BLaER1 treated with 17β-estradiol and CSF1 and Interleukin-3, amounts not matched to agents 10 nM and 100 nM (cell line): ENCODE data around the gene PRM3.
"Not testable (repeated sequence)": the region's sequence is repeated elsewhere in the genome, so short reads cannot be mapped to it uniquely, and the experiment has no call there.

Experiments
- H3K27ac ChIP-seq, 11 experiments: shearing (Covaris generic); formaldehyde crosslinking; 2 replicates each; pipeline ENCODE4 v1.8.1; 2022
- H3K27me3 ChIP-seq, 11 experiments: shearing (Covaris generic); formaldehyde crosslinking; 2 replicates each; pipeline ENCODE4 v1.8.1; 2022
- H3K36me3 ChIP-seq, 11 experiments: shearing (Covaris generic); formaldehyde crosslinking; 2 replicates each; pipeline ENCODE4 v1.8.1; 2022
- H3K4me1 ChIP-seq, 10 experiments: shearing (Covaris generic); formaldehyde crosslinking; 2 replicates each; pipeline ENCODE4 v1.8.1; 2022
- H3K4me2 ChIP-seq, 11 experiments: shearing (Covaris generic); formaldehyde crosslinking; 2 replicates each; pipeline ENCODE4 v1.8.1; 2022
- H3K4me3 ChIP-seq, 10 experiments: shearing (Covaris generic); formaldehyde crosslinking; 2 replicates each; pipeline ENCODE4 v1.8.1; 2022
- H3K9ac ChIP-seq, 11 experiments: shearing (Covaris generic); formaldehyde crosslinking; 2 replicates each; pipeline ENCODE4 v1.8.1; 2022
- H3K9me3 ChIP-seq, 11 experiments: shearing (Covaris generic); formaldehyde crosslinking; replicated peaks in 1 of 11; 2 replicates each; pipeline ENCODE4 v1.8.1; 2022
- H4K20me1 ChIP-seq, 11 experiments: shearing (Covaris generic); formaldehyde crosslinking; 2 replicates each; pipeline ENCODE4 v1.8.1; 2022
- Cebpa-rat ChIP-seq, 11 experiments: shearing (Covaris generic); IDR thresholded peaks; 2 replicates each; pipeline ENCODE4 v1.8.1; 2022

The PRM3 gene

DNA sequence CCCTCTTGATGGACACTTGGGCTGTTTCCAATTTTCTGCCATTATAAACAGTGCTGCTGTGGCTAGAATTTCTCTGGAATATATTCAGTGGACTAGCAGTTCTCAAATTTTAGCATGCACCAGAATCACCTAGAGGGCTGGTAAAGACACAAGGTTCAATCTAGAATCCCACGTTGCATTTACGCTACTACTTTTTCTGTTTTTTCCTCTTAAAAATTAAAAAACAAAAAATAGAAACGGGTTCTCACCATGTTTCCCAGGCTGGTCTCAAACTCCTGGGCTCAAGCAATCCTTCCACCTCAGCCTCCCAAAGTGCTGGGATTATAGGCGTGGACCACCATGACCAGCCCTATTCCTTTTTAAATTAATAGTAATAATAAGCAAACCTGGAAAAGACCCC is 22.2 kb upstream of the PRM3 start:
- Histone ChIP-seq H3K4me2 (peak overlapping the region in 8 of 11 experiments; percentile 72 to 93 (median 80); a peak in 13 of 22 replicates), H3K4me3 (no peak overlapping the region), H4K20me1 (peaks cover 0 to 7% (median 0%) of the 10 kb centered on the region in 11 experiments; a peak in 3 of 22 replicates), H3K9ac (no peak overlapping the region), H3K27ac (peak overlapping the region in 4 of 11 experiments; percentile 37 to 73 (median 71); a peak in 5 of 22 replicates), H3K27me3 (peaks cover 0 to 20% (median 0%) of the 10 kb centered on the region in 11 experiments; a peak in 4 of 22 replicates), H3K36me3 (no peaks in the 10 kb centered on the region), H3K9me3 (no peaks in the 10 kb centered on the region), H3K4me1 (peaks cover 30 to 81% (median 68%) of the 10 kb centered on the region in 10 experiments)
- no peak for TF ChIP-seq Cebpa-rat (IDR thresholded peaks at IDR 0.05)

GRCh38 chr16:11292076-11292748 is 18.8 kb upstream of the PRM3 start:
- Histone ChIP-seq H4K20me1 (no peaks in the 10 kb centered on the region), H3K4me1 (peaks cover 9 to 47% (median 35%) of the 10 kb centered on the region in 10 experiments), H3K9ac (no peak overlapping the region), H3K4me2 (no peak overlapping the region), H3K4me3 (no peak overlapping the region), H3K27ac (no peak overlapping the region), H3K36me3 (no peaks in the 10 kb centered on the region), H3K9me3 (no peaks in the 10 kb centered on the region), H3K27me3 (peaks cover 0 to 12% (median 0%) of the 10 kb centered on the region in 11 experiments; a peak in 3 of 22 replicates)
- TF ChIP-seq Cebpa-rat (IDR thresholded peaks at IDR 0.05): no peak

DNA sequence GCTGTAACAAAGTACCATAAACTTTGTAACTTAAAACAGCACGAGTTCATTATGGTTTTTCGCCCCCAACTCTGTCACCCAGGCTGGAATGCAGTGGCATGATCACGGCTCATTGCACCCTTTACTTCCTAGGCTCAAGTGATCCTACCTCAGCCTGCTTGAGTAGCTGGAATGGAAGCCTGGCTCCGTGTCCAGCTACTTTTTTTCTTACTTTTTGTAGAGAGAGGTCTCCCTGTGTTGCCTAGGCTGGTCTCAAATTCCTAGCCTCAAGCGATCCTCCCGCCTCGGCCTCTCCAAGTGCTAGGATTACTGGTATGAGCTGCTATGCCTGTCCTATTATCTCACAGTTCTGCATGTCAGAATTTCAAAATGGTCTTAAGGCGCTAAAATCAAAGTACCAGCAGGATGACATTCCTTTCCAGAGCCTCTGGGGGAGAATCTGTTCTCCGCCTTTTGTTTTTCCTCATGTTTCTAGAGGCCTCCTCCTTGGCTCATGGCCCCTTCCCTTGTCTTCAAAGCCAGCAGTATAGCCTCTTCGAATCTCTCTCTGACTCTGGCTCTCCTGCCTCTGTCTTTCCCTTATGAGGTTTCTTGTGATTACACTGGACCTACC is 17.8 kb upstream of the PRM3 start:
- no peak overlapping the region for H3K4me2 ChIP-seq
- no peaks in the 10 kb centered on the region; a peak in 1 of 22 replicates for H3K9me3 ChIP-seq
- no peaks in the 10 kb centered on the region for H3K36me3 ChIP-seq
- no peak overlapping the region for H3K4me3 ChIP-seq
- no peak for TF ChIP-seq Cebpa-rat (IDR thresholded peaks at IDR 0.05)
- H3K27me3 ChIP-seq: peaks cover 0 to 2% (median 0%) of the 10 kb centered on the region in 11 experiments; a peak in 1 of 22 replicates
- no peaks in the 10 kb centered on the region for H4K20me1 ChIP-seq
- peaks cover 0 to 37% (median 25%) of the 10 kb centered on the region in 10 experiments; a peak in 14 of 20 replicates for H3K4me1 ChIP-seq
- no peak overlapping the region for H3K9ac ChIP-seq
- no peak overlapping the region for H3K27ac ChIP-seq

DNA sequence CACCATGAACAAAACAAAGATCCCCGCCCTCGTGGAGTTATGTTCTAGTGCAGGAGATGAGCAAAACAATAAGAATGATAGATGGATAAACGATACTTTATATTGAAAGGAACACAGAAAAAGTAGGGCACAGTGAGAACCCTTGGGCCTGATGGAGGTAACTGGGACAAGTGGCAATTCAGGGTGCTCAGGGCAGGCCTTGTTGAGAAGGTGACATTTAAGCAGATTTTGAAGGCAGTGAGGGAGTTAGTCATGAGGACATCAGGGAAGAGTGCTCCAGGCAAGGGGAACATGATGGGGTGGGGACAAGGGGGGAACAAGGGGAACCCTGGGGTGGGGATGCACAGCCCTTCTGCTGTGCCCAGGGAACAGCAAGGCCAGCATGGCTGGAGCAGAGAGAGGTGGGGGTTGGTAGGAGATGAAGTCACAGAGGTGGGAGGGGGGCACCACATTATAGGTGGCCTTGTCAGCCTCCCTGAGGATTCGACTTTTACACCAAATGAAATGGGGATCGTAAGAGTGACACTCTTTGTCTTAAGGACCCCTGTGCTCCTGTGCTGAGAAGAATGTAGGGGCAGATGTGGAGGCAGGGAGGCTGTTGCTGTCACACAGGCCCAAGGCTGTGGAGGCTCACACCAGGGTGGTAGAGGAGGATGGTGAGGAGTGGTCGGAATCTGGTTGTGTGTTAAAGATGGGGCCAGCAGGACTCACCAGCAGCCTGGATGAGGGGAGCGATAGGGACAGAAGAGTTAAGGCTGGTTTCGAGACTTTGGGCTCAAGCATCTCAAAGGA is 16.9 kb upstream of the PRM3 start:
- H3K4me1 ChIP-seq: peaks cover 0 to 28% (median 17%) of the 10 kb centered on the region in 10 experiments; a peak in 14 of 20 replicates
- H3K36me3 ChIP-seq: no peaks in the 10 kb centered on the region
- no peak for TF ChIP-seq Cebpa-rat (IDR thresholded peaks at IDR 0.05)
- no peak overlapping the region for H3K4me3 ChIP-seq
- H3K27ac ChIP-seq: no peak overlapping the region
- no peak overlapping the region for H3K4me2 ChIP-seq
- no peaks in the 10 kb centered on the region for H4K20me1 ChIP-seq
- no peaks in the 10 kb centered on the region; a peak in 1 of 22 replicates for H3K27me3 ChIP-seq
- H3K9me3 ChIP-seq: no peaks in the 10 kb centered on the region; a peak in 1 of 22 replicates
- H3K9ac ChIP-seq: no peak overlapping the region

- H3K9me3 ChIP-seq, H4K20me1 ChIP-seq: not testable (repeated sequence)
- peaks cover 0 to 22% (median 12%) of the 10 kb centered on the region in 10 experiments; a peak in 14 of 20 replicates for H3K4me1 ChIP-seq
Measured at GRCh38 chr16:11289696-11290095, 16.3 kb upstream of the PRM3 start.

DNA sequence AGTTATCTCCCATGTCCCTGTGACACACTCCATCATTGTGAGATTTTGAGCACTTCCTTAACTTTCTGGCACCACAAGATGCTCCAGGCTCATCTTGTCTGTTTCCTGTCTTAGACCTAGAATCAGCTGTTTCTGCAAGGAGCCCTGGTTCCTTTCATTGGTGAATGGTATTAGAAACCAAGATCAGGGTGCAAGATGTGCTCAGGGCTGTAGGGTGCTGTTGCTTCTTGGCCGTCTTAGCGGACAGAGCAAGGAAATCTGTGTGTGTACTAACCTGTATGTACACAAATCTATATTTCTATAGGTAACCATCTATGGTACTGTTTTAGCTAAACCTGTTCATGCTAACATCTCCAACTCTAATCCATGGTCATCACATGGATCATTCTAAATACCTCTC is 15.8 kb upstream of the PRM3 start:
- H3K36me3 ChIP-seq: no peaks in the 10 kb centered on the region
- H3K4me1 ChIP-seq: peaks cover 0 to 17% (median 7%) of the 10 kb centered on the region in 10 experiments; a peak in 14 of 20 replicates
- H3K9me3 ChIP-seq: no peaks in the 10 kb centered on the region; a peak in 1 of 22 replicates
- no peak for TF ChIP-seq Cebpa-rat (IDR thresholded peaks at IDR 0.05)
- H3K4me2 ChIP-seq: no peak overlapping the region
- H3K4me3 ChIP-seq: no peak overlapping the region
- no peak overlapping the region for H3K9ac ChIP-seq
- H3K27me3 ChIP-seq: no peaks in the 10 kb centered on the region
- no peak overlapping the region for H3K27ac ChIP-seq
- no peaks in the 10 kb centered on the region for H4K20me1 ChIP-seq

More at GRCh38 chr16:11289696-11290095, 16.3 kb upstream of the PRM3 start:
- H3K9ac ChIP-seq, H3K27me3 ChIP-seq, H3K4me3 ChIP-seq, H3K4me2 ChIP-seq, H3K27ac ChIP-seq, H3K36me3 ChIP-seq: not testable (repeated sequence)

DNA sequence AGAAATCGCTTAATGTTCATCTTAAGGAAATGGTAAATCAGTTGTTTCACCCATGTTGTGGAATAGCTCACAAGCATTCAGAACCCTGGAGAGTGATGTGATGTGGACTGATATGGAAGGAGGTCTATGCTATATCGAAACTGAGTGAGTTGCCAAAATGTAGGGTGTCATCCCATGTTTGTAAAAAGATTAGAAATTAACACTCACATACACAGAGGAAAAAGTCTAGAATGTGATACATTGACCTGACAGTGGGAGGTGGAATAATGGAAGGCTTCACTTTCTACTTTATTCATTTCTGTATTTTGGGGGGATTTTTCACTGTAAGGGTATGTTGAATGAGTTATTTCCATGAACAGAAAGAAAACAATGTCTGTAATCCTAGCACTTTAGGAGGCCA is 12.4 kb upstream of the PRM3 start:
- Histone ChIP-seq H3K36me3 (no peaks in the 10 kb centered on the region), H3K27ac (no peak overlapping the region), H3K4me2 (no peak overlapping the region), H4K20me1 (no peaks in the 10 kb centered on the region), H3K27me3 (no peaks in the 10 kb centered on the region), H3K9me3 (no peaks in the 10 kb centered on the region; a peak in 1 of 22 replicates), H3K9ac (no peak overlapping the region), H3K4me3 (no peak overlapping the region), H3K4me1 (no peaks in the 10 kb centered on the region; a peak in 2 of 20 replicates)
- TF ChIP-seq Cebpa-rat (IDR thresholded peaks at IDR 0.05): no peak

DNA sequence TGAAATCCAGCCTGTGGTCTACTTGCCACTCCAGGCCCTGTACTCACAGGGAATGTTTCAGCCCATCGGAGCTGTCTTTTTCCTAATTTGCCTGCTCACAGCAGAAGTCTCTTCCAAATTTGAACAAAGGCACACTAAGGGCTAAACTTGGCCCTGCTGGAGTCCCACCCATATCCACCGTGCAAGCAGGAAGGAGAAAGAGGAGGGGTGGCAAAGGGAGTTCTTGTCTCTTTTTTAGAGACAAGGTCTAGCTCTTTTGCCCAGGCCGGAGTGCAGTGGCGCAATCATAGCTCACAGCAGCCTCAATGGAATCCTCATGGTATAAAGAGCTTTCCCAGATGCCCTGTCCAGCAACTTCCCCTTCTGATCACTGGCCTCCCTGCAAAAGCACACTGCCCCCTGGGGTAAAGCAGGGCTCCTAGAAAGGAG is 10.4 kb upstream of the PRM3 start:
- H3K9me3 ChIP-seq: no peaks in the 10 kb centered on the region; a peak in 1 of 22 replicates
- no peak overlapping the region for H3K27ac ChIP-seq
- H3K36me3 ChIP-seq: no peaks in the 10 kb centered on the region
- no peak overlapping the region for H3K4me2 ChIP-seq
- no peaks in the 10 kb centered on the region for H3K27me3 ChIP-seq
- peaks cover 6 to 8% (median 7%) of the 10 kb centered on the region in 10 experiments; a peak in 11 of 20 replicates for H3K4me1 ChIP-seq
- no peak for TF ChIP-seq Cebpa-rat (IDR thresholded peaks at IDR 0.05)
- no peaks in the 10 kb centered on the region for H4K20me1 ChIP-seq
- H3K4me3 ChIP-seq: no peak overlapping the region
- no peak overlapping the region for H3K9ac ChIP-seq
